T-cell (primary cell): ENCODE measurements around the gene RNF181. TPM values are rescaled to one million over a fixed set of nuclear protein-coding genes. Genes with fewer than 3 reads are reported as not detected.
"Not testable (repeated sequence)": the region's sequence is repeated elsewhere in the genome, so short reads cannot be mapped to it uniquely, and the experiment has no call there.

Experiments
- ATAC-seq, 4 experiments: fragments of 200-7000 bp in 3 of 4; fragments of 150-1000 bp in 1 of 4; cut with Tn5 transposase; replicated peaks in 1 of 4; 1 replicate in 3 of 4; 2 replicates in 1 of 4; pipeline ENCODE4 v1.10.0; 2021; ENCODE audit warnings: moderate library complexity in 3 of 4, mild to moderate bottlenecking in 2 of 4, moderate number of reproducible peaks in 1 of 4
- CTCF ChIA-PET, 2 donors: fragments of 300-600 bp; sonication (Branson Sonifier 250); formaldehyde crosslinking; loops; one replicate each; lab custom pipeline; 2022; ENCODE audit warnings: antibody characterized with exemption in 2 of 2; lab: Charles Lee
- POLR2A ChIA-PET, 2 donors: fragments of 300-600 bp; sonication (Branson Sonifier 250); formaldehyde crosslinking; loops; one replicate each; lab custom pipeline; 2022; ENCODE audit warnings: antibody characterized with exemption in 2 of 2; lab: Charles Lee
- DNase-seq, 35 experiments: peaks; one replicate each; pipeline versions ENCODE4 v3.0.0 to v3.0.0-alpha.2; 2013 to 2023
- H3K27ac ChIP-seq: one replicate; pipeline ENCODE4 v1.5.1; 2013; ENCODE audit warnings: low read length
- H3K27me3 ChIP-seq, 2 experiments: replicated peaks in 1 of 2; 1 replicate in 1 of 2; 2 replicates in 1 of 2; pipeline versions ENCODE4 v1.6.1 to v1.7.0; 2013; ENCODE audit warnings: low read length in 1 of 2, mixed read lengths in 1 of 2; ENCODE audit not compliant: control insufficient read depth in 2 of 2, insufficient read depth in 2 of 2; ENCODE audit errors: extremely low read depth in 1 of 2
- H3K36me3 ChIP-seq, 2 donors: 1 replicate in 1 of 2; 2 replicates in 1 of 2; pipeline versions ENCODE4 v1.6.1 to v1.7.0; 2013; ENCODE audit warnings: low read length in 1 of 2; ENCODE audit not compliant: control insufficient read depth in 2 of 2, insufficient read depth in 1 of 2; ENCODE audit errors: extremely low read depth in 1 of 2
- H3K4me1 ChIP-seq, 2 experiments: 1 replicate in 1 of 2; 2 replicates in 1 of 2; pipeline versions ENCODE4 v1.6.1 to v1.7.0; 2013; ENCODE audit warnings: low read length in 2 of 2, mixed read lengths in 1 of 2; ENCODE audit not compliant: insufficient read depth in 2 of 2, control insufficient read depth in 1 of 2; ENCODE audit errors: extremely low read depth in 1 of 2
- H3K4me3 ChIP-seq, 2 donors: 1 replicate in 1 of 2; 2 replicates in 1 of 2; pipeline versions ENCODE4 v1.5.1 to v1.7.0; 2013; ENCODE audit warnings: mild to moderate bottlenecking in 2 of 2, low read length in 1 of 2, moderate library complexity in 1 of 2; ENCODE audit not compliant: control insufficient read depth in 1 of 2; ENCODE audit errors: extremely low read depth in 1 of 2
- H3K9me3 ChIP-seq: 2 replicates; pipeline ENCODE4 v1.7.0; 2013
- H3K27ac Mint-ChIP-seq, 2 donors: one replicate each; pipeline ENCODE4 v1.8.0; 2020 to 2021; ENCODE audit warnings: mild to moderate bottlenecking in 2 of 2, mixed read lengths in 2 of 2
- H3K27me3 Mint-ChIP-seq, 2 donors: one replicate each; pipeline ENCODE4 v1.8.0; 2021 to 2022; ENCODE audit warnings: mixed read lengths in 2 of 2
- H3K36me3 Mint-ChIP-seq: one replicate; pipeline ENCODE4 v1.8.0; 2021; ENCODE audit warnings: mixed read lengths
- H3K4me1 Mint-ChIP-seq, 3 donors: one replicate each; pipeline ENCODE4 v1.8.0; 2020 to 2022; ENCODE audit warnings: mixed read lengths in 3 of 3, mild to moderate bottlenecking in 1 of 3
- H3K4me3 Mint-ChIP-seq, 3 donors: one replicate each; pipeline ENCODE4 v1.8.0; 2020 to 2022; ENCODE audit warnings: mild to moderate bottlenecking in 3 of 3, mixed read lengths in 3 of 3, moderate library complexity in 3 of 3
- H3K9me3 Mint-ChIP-seq, 3 donors: one replicate each; pipeline ENCODE4 v1.8.0; 2020 to 2022; ENCODE audit warnings: mixed read lengths in 3 of 3
- WGBS: methylation state at CpG from one replicate; pipeline ENCODE4 v1.1.5; 2013; ENCODE audit warnings: missing lambda C conversion rate; ENCODE audit not compliant: insufficient coverage; 5-methylcytosine and 5-hydroxymethylcytosine counted together
- total RNA-seq, 35 experiments: library from RNA in 6 of 35; stranded (reverse) in 6 of 35; fragments of 120-200 nt in 1 of 35; gene quantifications; one replicate each; pipeline versions ENCODE4 v1.2.1 to v1.2.4 and lab custom pipeline; 2013 to 2026

The RNF181 gene
- total RNA-seq, 5 donors from 2014 or later (not counting 1 experiment from before 2014, with no cell fraction given): 49.9 to 74.6 (median 64.3) TPM

- no peaks in the 10 kb centered on the region for H3K27me3 Mint-ChIP-seq
- ATAC-seq (peak; percentile 94 to 96 (median 95)), DNase-seq (peak; percentile 61 to 90 (median 73))
- no peaks in the 10 kb centered on the region for H3K36me3 Mint-ChIP-seq
- H3K9me3 ChIP-seq: no peaks in the 10 kb centered on the region
- H3K36me3 ChIP-seq: peaks cover 1 to 12% of the 10 kb centered on the region in 2 donors
- under 1% methylated on average over 73 of the region's 73 CpGs for WGBS
- H3K4me1 ChIP-seq: peaks cover 5 to 32% of the 10 kb centered on the region in 2 experiments
- peaks cover 22 to 43% (median 32%) of the 10 kb centered on the region in 3 donors for H3K4me1 Mint-ChIP-seq
- peak within 1 kb of the TSS; percentile 87 to 91 for H3K27ac Mint-ChIP-seq
- peak within 1 kb of the TSS; percentile 81 to 96 for H3K4me3 ChIP-seq
- CTCF ChIA-PET: no interaction called here
- peak within 1 kb of the TSS; percentile 82 to 89 (median 88) for H3K4me3 Mint-ChIP-seq
- peak within 1 kb of the TSS; percentile 45 for H3K27ac ChIP-seq
- POLR2A ChIA-PET: no interaction called here
- H3K9me3 Mint-ChIP-seq: no peaks in the 10 kb centered on the region
- H3K27me3 ChIP-seq: no peaks in the 10 kb centered on the region
These were observed 7.1 kb downstream of the RNF181 start, which contains the start of gene TMEM150A for GRCh38 chr2:85602476-85603234. TMEM150A (minus strand) TSS chr2:85602698; CDS start chr2:85601948, 750 bp downstream.

- H3K4me3 ChIP-seq, H3K9me3 Mint-ChIP-seq, H3K27me3 Mint-ChIP-seq, CTCF ChIA-PET, ATAC-seq, DNase-seq, H3K27me3 ChIP-seq, H3K9me3 ChIP-seq, H3K27ac ChIP-seq: not testable (repeated sequence)
- Mint-ChIP-seq H3K36me3 (peaks cover 12% of the 10 kb centered on the region), H3K4me1 (peaks cover 31 to 49% (median 41%) of the 10 kb centered on the region in 3 donors), H3K4me3 (peak overlapping the region; percentile 82 to 89 (median 88)), H3K27ac (peak overlapping the region in 1 of 2 donors; percentile 55)
- POLR2A ChIA-PET: interaction anchor here in 1 of 2 donors (1.0 kb wide), 1 partner anchor 9 kb away, joined by 4 read pairs; the partner anchor contains the start of gene RNF181
- peaks cover 3 to 14% of the 10 kb centered on the region in 2 donors for H3K36me3 ChIP-seq
- WGBS: 88% methylated on average over 2 of the region's 3 CpGs
- H3K4me1 ChIP-seq: peaks cover 5 to 35% of the 10 kb centered on the region in 2 experiments
These were observed 8.5 kb downstream of the RNF181 start for GRCh38 chr2:85604133-85604444.

GRCh38 chr2:85604568-85605339 lies 9.2 kb downstream of the RNF181 start:
- ChIA-PET CTCF (no interaction called here), POLR2A (interaction anchor here in 1 of 2 donors (1.0 kb wide), 1 partner anchor 9 kb away, joined by 4 read pairs; the partner anchor contains the start of gene RNF181)
- ATAC-seq: no peak
- H3K4me3 Mint-ChIP-seq: peak overlapping the region in 2 of 3 donors; percentile 13 to 82
- DNase-seq: no peak
- Histone ChIP-seq H3K9me3 (no peaks in the 10 kb centered on the region), H3K27ac (no peak overlapping the region), H3K27me3 (no peaks in the 10 kb centered on the region), H3K36me3 (peaks cover 3 to 18% of the 10 kb centered on the region in 2 donors), H3K4me3 (no peak overlapping the region), H3K4me1 (peaks cover 5 to 35% of the 10 kb centered on the region in 2 experiments)
- no peaks in the 10 kb centered on the region for H3K9me3 Mint-ChIP-seq
- WGBS: 100% methylated on average over 1 of the region's 6 CpGs
- H3K4me1 Mint-ChIP-seq: peaks cover 38 to 53% (median 45%) of the 10 kb centered on the region in 3 donors
- no peaks in the 10 kb centered on the region for H3K27me3 Mint-ChIP-seq
- H3K36me3 Mint-ChIP-seq: peaks cover 15% of the 10 kb centered on the region
- peak overlapping the region; percentile 44 to 61 for H3K27ac Mint-ChIP-seq

- peaks cover 44 to 58% (median 51%) of the 10 kb centered on the region in 3 donors for H3K4me1 Mint-ChIP-seq
- peaks cover 19% of the 10 kb centered on the region for H3K36me3 Mint-ChIP-seq
- ChIA-PET CTCF (interaction anchor here in 1 of 2 donors (1.4 kb wide), 1 partner anchor 32 kb away, joined by 3 read pairs; no protein-coding TSS in a partner anchor), POLR2A (interaction anchor here in 1 of 2 donors (0.5 kb wide), 1 partner anchor 544 kb away, joined by 5 read pairs; no protein-coding TSS in a partner anchor)
- peak overlapping the region in 1 of 3 donors; percentile 37 for H3K4me3 Mint-ChIP-seq
- no peak for DNase-seq
- H3K27ac ChIP-seq: no peak overlapping the region
- H3K9me3 ChIP-seq: no peaks in the 10 kb centered on the region
- H3K9me3 Mint-ChIP-seq: no peaks in the 10 kb centered on the region
- peak overlapping the region in 1 of 2 donors; percentile 11 for H3K27ac Mint-ChIP-seq
- peaks cover 9 to 41% of the 10 kb centered on the region in 2 experiments for H3K4me1 ChIP-seq
- no peak for ATAC-seq
- H3K4me3 ChIP-seq: no peak overlapping the region
- 78% methylated on average over 1 of the region's 4 CpGs for WGBS
- no peaks in the 10 kb centered on the region for H3K27me3 ChIP-seq
- no peaks in the 10 kb centered on the region for H3K27me3 Mint-ChIP-seq
- H3K36me3 ChIP-seq: peaks cover 3 to 18% of the 10 kb centered on the region in 2 donors
These were observed 10.0 kb downstream of the RNF181 start for GRCh38 chr2:85605406-85606115.

GRCh38 chr2:85606116-85606455 lies 10.5 kb downstream of the RNF181 start:
- no peaks in the 10 kb centered on the region for H3K27me3 ChIP-seq
- Mint-ChIP-seq H3K4me3 (peak overlapping the region in 1 of 3 donors; percentile 37), H3K9me3 (no peaks in the 10 kb centered on the region), H3K27ac (peak overlapping the region in 1 of 2 donors; percentile 11), H3K27me3 (no peaks in the 10 kb centered on the region), H3K4me1 (peaks cover 44 to 58% (median 51%) of the 10 kb centered on the region in 3 donors), H3K36me3 (peaks cover 19% of the 10 kb centered on the region)
- ChIA-PET POLR2A (no interaction called here), CTCF (interaction anchor here in 1 of 2 donors (1.4 kb wide), 1 partner anchor 32 kb away, joined by 3 read pairs; no protein-coding TSS in a partner anchor)
- no peak for ATAC-seq
- no peak for DNase-seq
- no peak overlapping the region for H3K27ac ChIP-seq
- no peak overlapping the region for H3K4me3 ChIP-seq
- H3K9me3 ChIP-seq: no peaks in the 10 kb centered on the region
- 94% methylated on average over 6 of the region's 7 CpGs for WGBS
- peaks cover 3 to 18% of the 10 kb centered on the region in 2 donors for H3K36me3 ChIP-seq
- H3K4me1 ChIP-seq: peaks cover 9 to 45% of the 10 kb centered on the region in 2 experiments
